HG02610 (cell line): Measurements from ENCODE around the gene SLC6A17.

ENCODE experiments used
- ATAC-seq: cut with Tn5 transposase; IDR thresholded peaks from one replicate; pipeline ENCODE4 v1.9.1; 2021; ENCODE audit warnings: mild to moderate bottlenecking, moderate library complexity; ENCODE audit not compliant: unreplicated experiment

Gene SLC6A17

DNA sequence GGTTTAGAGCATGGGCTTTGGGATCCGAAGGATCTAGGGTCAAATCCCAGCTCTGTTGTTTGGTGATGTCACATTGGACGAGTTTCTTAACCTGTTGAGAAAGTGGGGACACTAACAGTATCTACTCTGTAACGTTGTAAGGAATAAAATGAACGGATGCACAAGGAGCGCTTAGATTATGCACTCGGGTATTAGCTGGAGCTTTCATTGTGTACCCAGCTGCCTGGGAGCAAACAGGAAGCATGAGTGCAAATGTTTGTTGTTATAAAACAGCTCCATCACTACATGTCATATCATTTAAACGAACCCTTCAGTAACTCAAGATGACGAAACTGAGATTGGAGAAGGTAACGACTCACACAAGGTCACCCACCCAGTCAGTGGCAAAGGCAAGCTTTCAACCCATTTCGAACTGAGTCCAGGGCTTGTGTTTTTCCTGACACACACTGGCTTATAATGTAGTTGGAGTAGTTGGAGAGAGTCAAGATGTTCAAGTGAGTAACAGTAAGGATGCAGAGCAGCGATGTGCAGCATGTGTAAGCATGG lies 16.2 kb upstream of the SLC6A17 start:
- no peak for ATAC-seq

DNA sequence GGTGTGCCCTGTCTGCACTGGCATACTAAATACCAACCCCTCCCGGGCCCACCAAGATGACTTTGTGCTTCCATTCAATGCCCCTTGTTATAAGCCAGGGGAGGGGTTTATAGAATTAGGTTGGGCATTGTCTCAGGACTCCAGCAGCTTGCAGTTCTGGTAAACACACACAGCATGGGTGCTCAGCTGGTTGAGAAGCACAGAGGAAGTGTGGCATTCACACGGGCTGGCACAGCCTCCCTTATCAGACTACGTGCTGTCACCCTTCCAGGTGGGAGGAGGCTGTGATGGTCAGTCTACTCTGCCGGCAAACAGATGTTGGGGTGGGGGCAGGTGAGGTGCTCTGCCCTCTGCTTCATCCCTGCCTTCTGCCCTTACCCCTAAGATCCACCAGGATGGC lies 15.0 kb upstream of the SLC6A17 start:
- no peak for ATAC-seq

GRCh38 chr1:110135666-110136065 lies 14.6 kb upstream of the SLC6A17 start:
- no peak for ATAC-seq

DNA sequence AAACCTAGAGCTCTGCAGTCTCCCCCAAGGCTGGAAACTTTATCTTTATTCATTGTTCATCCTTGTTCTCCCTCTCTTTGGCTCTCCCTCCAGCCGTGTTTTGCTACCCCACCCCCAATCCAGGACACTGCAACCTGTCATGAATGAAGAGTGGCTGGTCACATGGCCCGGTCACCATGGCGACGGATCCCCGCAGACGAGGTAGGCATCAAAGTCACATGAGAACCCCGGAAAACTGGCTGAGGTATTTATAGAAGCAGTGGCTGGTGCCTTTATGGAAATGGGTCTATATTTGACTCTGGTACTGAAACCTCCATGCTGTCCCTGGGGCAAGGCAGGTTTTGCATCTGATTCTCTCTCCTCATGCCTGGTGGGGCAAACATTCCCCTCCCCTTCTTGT lies 13.4 kb upstream of the SLC6A17 start:
- no peak for ATAC-seq

- no peak for ATAC-seq
Observed at GRCh38 chr1:110138956-110139355, 11.3 kb upstream of the SLC6A17 start.

GRCh38 chr1:110144366-110144765 lies 5.9 kb upstream of the SLC6A17 start:
- no peak for ATAC-seq

DNA sequence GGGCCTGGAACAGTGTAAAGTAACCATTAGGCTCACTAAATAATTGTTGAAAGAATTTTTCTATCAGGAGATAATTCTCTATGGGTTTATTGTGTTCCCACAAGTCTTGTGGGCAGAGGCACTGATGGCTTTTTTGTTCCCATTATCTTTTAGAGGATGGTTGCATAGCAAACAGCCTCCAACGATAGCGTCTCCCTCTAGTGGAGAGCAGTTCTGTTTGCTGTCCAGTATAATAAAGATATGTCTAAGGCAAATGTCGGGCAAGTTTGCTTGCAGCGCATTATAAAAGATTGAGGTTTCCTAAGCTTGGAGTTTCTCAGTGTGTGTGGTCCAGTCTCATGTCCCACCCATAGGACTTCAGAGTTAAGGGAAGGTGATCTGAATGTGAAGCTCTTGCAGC lies 1.3 kb upstream of the SLC6A17 start:
- no peak for ATAC-seq

DNA sequence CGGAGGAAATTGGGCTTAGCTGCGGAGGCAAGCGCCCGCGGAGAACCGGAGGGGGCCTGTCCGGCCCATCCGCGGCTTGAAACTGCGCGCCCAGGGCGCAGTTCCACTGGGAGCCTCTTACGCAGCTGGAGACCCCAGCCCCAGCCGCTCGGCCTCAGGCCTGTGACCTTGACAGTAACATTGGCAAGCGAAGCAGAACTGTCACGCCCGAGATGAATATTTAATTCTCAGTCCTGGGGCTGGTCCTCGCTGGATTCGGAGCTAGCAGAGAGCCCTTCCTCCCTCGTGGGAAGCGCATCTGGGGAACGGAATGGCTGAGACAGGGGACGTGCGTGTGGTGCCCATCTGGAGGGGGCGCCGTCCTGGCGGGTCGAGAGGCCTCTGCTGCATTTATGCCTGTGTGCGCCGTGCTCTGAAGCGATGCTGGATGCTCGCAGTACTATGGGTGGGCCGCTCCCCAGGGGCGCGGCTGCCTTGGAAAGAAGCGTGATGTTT lies 928 bp downstream of the SLC6A17 start:
- ATAC-seq, result no peak

- no peak for ATAC-seq
Observed at GRCh38 chr1:110152133-110152785, 2.0 kb downstream of the SLC6A17 start.

DNA sequence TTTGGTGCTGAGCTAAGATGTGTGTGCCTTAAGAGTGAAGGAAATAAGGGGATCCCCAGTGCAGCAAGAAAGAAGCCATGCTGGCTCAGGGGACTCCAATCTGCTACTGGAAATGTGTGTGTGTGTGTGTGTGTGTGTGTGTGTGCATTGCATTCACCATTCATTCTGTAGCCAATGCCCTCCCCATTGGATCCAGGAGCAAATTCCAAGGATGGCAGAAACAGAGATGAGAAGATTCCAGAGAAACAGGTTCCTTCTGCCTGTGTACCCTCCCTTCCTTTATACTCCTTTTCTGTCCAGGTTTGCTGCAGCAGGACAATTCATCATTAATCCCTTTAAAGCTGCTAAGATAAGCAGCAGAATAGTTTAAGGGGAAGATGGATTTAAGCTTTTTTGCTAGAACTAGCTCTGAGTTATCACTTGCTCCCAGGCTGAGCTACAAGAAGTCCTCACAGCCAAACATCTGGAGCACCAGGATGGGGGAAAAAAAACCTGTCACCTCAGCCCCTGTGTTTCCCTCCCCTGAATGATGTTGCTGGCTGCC lies 3.2 kb downstream of the SLC6A17 start:
- no peak for ATAC-seq

DNA sequence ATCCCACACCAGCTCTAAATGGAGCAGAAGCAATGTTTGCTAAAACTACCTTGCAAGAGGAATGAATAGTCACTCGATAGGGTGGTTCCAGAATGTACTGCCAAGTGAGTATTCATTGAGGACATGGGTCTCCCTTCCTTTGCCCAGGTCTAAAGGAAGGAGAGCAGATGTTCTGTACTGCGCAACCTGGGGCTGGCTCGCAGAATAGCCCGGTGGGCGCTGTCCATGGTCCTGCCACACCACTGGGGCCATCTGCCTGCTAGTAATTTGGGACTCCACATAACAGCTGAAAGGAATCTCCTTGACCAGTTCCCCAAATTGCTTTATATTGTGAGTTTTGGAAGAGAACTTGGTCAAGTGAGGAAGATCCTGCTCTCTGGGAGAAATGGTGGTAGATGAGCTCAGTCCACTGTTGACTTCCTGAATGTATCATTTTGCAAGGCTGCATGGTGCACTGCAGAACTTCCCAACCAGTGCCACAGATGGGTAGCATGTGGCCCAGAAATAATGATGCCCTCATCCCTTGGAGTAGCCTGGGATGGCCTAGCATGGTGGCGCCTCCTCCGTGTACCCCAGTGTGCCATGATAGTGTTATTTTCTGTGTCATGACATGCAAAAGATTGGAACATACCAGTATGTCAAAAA lies 5.7 kb downstream of the SLC6A17 start:
- no peak for ATAC-seq

DNA sequence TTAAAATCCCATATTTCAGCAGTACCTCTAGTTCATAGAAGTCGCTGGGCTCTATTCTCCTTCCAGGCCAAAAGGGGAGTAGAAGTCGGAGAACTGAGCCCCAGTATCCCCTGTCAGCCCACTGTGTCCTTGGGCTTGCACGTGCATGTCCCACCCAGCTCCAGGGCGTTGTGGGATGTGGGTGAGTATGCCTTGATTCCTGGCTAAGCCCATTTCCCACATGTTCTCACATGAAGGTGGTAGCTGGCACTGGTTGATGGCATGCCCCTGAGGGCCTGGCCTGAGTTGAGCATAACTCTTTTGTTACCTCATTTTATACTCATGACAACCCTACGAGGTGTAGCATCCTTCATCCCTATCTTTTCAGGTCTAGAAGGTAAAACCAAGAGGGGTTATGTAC lies 8.0 kb downstream of the SLC6A17 start:
- ATAC-seq, result no peak

- ATAC-seq, result no peak
Observed at GRCh38 chr1:110159168-110159567, 8.9 kb downstream of the SLC6A17 start.

- ATAC-seq, result no peak
Observed at GRCh38 chr1:110160538-110161100, 10.3 kb downstream of the SLC6A17 start.

DNA sequence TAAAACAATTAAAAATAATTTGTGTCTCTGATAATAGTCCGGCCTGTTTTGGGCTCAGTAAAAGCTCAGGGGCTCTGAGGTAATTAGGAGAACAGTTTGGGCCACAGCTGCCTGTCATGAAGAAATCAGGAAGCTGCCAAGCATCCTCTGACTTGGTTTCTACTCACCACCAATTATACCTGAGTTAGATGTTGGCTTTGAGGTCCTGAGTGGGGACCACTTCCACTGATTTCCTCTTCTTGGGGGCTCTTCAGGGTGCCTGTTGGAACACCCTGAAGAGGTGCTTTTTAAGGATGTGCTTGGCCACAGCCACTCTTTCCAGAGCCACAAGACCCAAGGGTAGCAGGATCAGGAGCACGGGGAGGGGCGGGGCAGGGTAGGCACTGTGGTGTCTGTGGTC lies 10.9 kb downstream of the SLC6A17 start:
- ATAC-seq, result no peak

- ATAC-seq, result no peak
Observed at GRCh38 chr1:110161849-110162248, 11.6 kb downstream of the SLC6A17 start.

- ATAC-seq, result no peak
Observed at GRCh38 chr1:110163591-110163990, 13.3 kb downstream of the SLC6A17 start.

- ATAC-seq, result no peak
Observed at GRCh38 chr1:110164725-110165350, 14.5 kb downstream of the SLC6A17 start.

GRCh38 chr1:110165761-110166231 lies 15.5 kb downstream of the SLC6A17 start:
- no peak for ATAC-seq

DNA sequence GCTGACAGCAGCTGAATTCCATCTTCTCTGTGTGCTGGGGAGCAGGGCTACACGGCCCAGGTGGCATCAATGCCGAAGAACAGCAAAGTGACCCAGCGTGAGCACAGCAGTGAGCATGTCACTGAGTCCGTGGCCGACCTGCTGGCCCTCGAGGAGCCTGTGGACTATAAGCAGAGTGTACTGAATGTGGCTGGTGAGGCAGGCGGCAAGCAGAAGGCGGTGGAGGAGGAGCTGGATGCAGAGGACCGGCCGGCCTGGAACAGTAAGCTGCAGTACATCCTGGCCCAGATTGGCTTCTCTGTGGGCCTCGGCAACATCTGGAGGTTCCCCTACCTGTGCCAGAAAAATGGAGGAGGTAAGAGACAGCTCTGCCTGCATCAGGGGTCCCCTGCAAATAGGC lies 16.6 kb downstream of the SLC6A17 start:
- ATAC-seq, result no peak
